OCI-LY7 (cell line): ENCODE measurements around the gene COL1A2. TPM values are rescaled to one million over a fixed set of nuclear protein-coding genes. Genes with fewer than 3 reads are reported as not detected.

Experiments
- BruUV-seq: library from RNA; stranded (reverse); fragments of 400-500 nt; replicated peaks from 2 replicates; lab custom pipeline; 2021; lab: Mats Ljungman, UMichigan
- CTCF ChIA-PET: fragments of 300-600 bp; sonication (Branson Sonifier 250); formaldehyde crosslinking; loops from one replicate; lab custom pipeline; 2022; ENCODE audit warnings: antibody characterized with exemption; ENCODE audit not compliant: unreplicated experiment; lab: Charles Lee
- POLR2A ChIA-PET: fragments of 300-600 bp; sonication (Branson Sonifier 250); formaldehyde crosslinking; loops from one replicate; lab custom pipeline; 2022; ENCODE audit warnings: antibody characterized with exemption; lab: Charles Lee
- DNase-seq: peaks from one replicate; pipeline ENCODE4 v3.0.0-alpha.2; 2015; ENCODE audit warnings: low spot score
- H2AFZ ChIP-seq: fragments of 200-600 bp; sonication (generic), shearing (Covaris generic); 2 replicates; pipeline ENCODE4 v1.6.1; 2014; ENCODE audit warnings: mild to moderate bottlenecking, antibody characterized with exemption, low read length, moderate library complexity
- H3K27ac ChIP-seq: fragments of 200-600 bp; sonication (generic); 2 replicates; pipeline ENCODE4 v1.5.1; 2014; ENCODE audit warnings: mixed run types, low read depth, mild to moderate bottlenecking, moderate library complexity, low read length, inconsistent platforms; ENCODE audit not compliant: poor library complexity, severe bottlenecking
- H3K36me3 ChIP-seq: fragments of 200-600 bp; sonication (generic); 2 replicates; pipeline ENCODE4 v1.6.1; 2014; ENCODE audit warnings: mild to moderate bottlenecking, antibody characterized with exemption, low read length, moderate library complexity, mixed read lengths; ENCODE audit not compliant: insufficient read depth
- H3K4me1 ChIP-seq: fragments of 200-600 bp; sonication (generic); 2 replicates; pipeline ENCODE4 v1.5.1; 2014; ENCODE audit warnings: mild to moderate bottlenecking, low read length; ENCODE audit not compliant: insufficient read depth, poor library complexity, severe bottlenecking
- H3K4me2 ChIP-seq: fragments of 200-600 bp; sonication (generic); 2 replicates; pipeline ENCODE4 v1.6.1; 2014; ENCODE audit warnings: mild to moderate bottlenecking, low read length
- H3K4me3 ChIP-seq: fragments of 200-600 bp; sonication (generic); 2 replicates; pipeline ENCODE4 v1.5.1; 2014; ENCODE audit warnings: mild to moderate bottlenecking, low read depth, low read length; ENCODE audit not compliant: poor library complexity, severe bottlenecking
- H3K79me2 ChIP-seq: fragments of 200-600 bp; sonication (generic); 2 replicates; pipeline ENCODE4 v1.6.1; 2016; ENCODE audit warnings: low read depth, mild to moderate bottlenecking, low read length, moderate library complexity, mixed read lengths; ENCODE audit not compliant: insufficient read depth
- H3K9me2 ChIP-seq: fragments of 200-600 bp; sonication (generic); 2 replicates; pipeline ENCODE4 v1.6.1; 2016; ENCODE audit warnings: mild to moderate bottlenecking, low read length, mixed read lengths; ENCODE audit not compliant: insufficient read depth
- H3K9me3 ChIP-seq: fragments of 200-600 bp; sonication (generic); 2 replicates; pipeline ENCODE4 v1.6.1; 2014; ENCODE audit warnings: mild to moderate bottlenecking, mixed run types, low read length, mixed read lengths
- H4K20me1 ChIP-seq: fragments of 200-600 bp; sonication (generic); 2 replicates; pipeline ENCODE4 v1.6.1; 2014; ENCODE audit warnings: mild to moderate bottlenecking, antibody characterized with exemption, low read length, moderate library complexity, mixed read lengths; ENCODE audit not compliant: insufficient read depth
- EZH2phosphoT487 ChIP-seq: fragments of 200-600 bp; sonication (generic); IDR thresholded peaks from 2 replicates; pipeline ENCODE4 v1.6.1; 2018; ENCODE audit warnings: low read depth, borderline replicate concordance, mild to moderate bottlenecking, mixed run types, antibody characterized with exemption, low read length, moderate library complexity, mixed read lengths
- intact Hi-C: fragments of 100-400 bp; cut with micrococcal nuclease; formaldehyde crosslinking; loops from one replicate; pipeline ENCODE4 v1.10.0; 2022; ENCODE audit not compliant: unreplicated experiment
- total RNA-seq, 2 experiments: library from RNA; depleted of rRNA in 1 of 2; stranded (reverse); fragments of >200 nt in 1 of 2; shearing (Covaris generic) in 1 of 2; gene quantifications; 2 replicates each; pipeline ENCODE4 v1.2.3, GENCODE V29; 2014 to 2022
- TF ChIP-seq, protein P1 (sequence below): fragments of 200-600 bp; sonication (generic); conservative IDR thresholded peaks from 2 replicates; pipeline ENCODE4 v1.5.1; 2014; ENCODE audit warnings: mild to moderate bottlenecking, antibody characterized with exemption, low read length, moderate library complexity, mixed read lengths

COL1A2 gene
- total RNA-seq, 2 experiments from 2014 or later = not detected

GRCh38 chr7:94380264-94380663 is 14.4 kb upstream of the COL1A2 start:
- BruUV-seq = no TSS peak
- TF ChIP-seq, protein P1, sequence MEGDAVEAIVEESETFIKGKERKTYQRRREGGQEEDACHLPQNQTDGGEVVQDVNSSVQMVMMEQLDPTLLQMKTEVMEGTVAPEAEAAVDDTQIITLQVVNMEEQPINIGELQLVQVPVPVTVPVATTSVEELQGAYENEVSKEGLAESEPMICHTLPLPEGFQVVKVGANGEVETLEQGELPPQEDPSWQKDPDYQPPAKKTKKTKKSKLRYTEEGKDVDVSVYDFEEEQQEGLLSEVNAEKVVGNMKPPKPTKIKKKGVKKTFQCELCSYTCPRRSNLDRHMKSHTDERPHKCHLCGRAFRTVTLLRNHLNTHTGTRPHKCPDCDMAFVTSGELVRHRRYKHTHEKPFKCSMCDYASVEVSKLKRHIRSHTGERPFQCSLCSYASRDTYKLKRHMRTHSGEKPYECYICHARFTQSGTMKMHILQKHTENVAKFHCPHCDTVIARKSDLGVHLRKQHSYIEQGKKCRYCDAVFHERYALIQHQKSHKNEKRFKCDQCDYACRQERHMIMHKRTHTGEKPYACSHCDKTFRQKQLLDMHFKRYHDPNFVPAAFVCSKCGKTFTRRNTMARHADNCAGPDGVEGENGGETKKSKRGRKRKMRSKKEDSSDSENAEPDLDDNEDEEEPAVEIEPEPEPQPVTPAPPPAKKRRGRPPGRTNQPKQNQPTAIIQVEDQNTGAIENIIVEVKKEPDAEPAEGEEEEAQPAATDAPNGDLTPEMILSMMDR = no peak
- no peaks in the 10 kb centered on the region for H3K4me1 ChIP-seq

GRCh38 chr7:94382132-94382531 is 12.6 kb upstream of the COL1A2 start:
- TF ChIP-seq, protein P1 = no peak
- no peak for TF ChIP-seq EZH2phosphoT487
- Histone ChIP-seq H3K36me3 (no peaks in the 10 kb centered on the region), H3K27ac (no peak overlapping the region), H3K79me2 (no peaks in the 10 kb centered on the region), H3K4me2 (no peak overlapping the region), H4K20me1 (no peaks in the 10 kb centered on the region), H3K9me3 (no peaks in the 10 kb centered on the region), H3K4me3 (no peak overlapping the region), H2AFZ (no peak overlapping the region), H3K4me1 (no peaks in the 10 kb centered on the region), H3K9me2 (no peaks in the 10 kb centered on the region)
- no TSS peak for BruUV-seq
- no peak for DNase-seq
- intact Hi-C loops = no loop called here
- CTCF ChIA-PET = no interaction called here
- POLR2A ChIA-PET = interaction anchor here (0.8 kb wide), 1 partner anchor 16 kb away, joined by 3 read pairs; no protein-coding TSS in a partner anchor

More at GRCh38 chr7:94380264-94380663, 14.4 kb upstream of the COL1A2 start:
- Histone ChIP-seq H4K20me1 (no peaks in the 10 kb centered on the region), H3K27ac (no peak overlapping the region), H3K9me3 (no peaks in the 10 kb centered on the region), H2AFZ (no peak overlapping the region), H3K9me2 (no peaks in the 10 kb centered on the region), H3K79me2 (no peaks in the 10 kb centered on the region), H3K4me2 (no peak overlapping the region), H3K36me3 (no peaks in the 10 kb centered on the region), H3K4me3 (no peak overlapping the region)
- intact Hi-C loops = no loop called here
- ChIA-PET CTCF (no interaction called here), POLR2A (no interaction called here)
- DNase-seq = no peak

DNA sequence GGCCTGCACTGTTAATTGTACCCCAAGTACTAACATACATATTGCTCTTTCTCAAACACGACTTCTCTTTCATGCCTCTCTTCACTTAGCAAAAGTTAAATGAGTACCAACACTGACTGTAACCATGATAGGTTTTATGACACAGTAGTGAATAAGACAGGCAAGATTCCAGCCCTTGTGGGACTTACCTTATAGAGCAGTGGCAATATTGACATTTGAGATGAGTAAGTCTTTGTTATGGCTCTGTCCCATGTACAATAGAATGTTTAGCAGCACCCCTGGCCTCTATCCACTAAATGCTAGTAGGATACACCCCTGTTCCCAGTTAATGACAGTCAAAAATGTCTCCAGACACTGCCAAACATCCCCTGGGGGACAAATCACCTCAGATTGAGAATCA is 11.9 kb upstream of the COL1A2 start:
- ChIA-PET CTCF (no interaction called here), POLR2A (no interaction called here)
- Histone ChIP-seq H3K4me1 (no peaks in the 10 kb centered on the region), H3K27ac (no peak overlapping the region), H4K20me1 (no peaks in the 10 kb centered on the region), H2AFZ (no peak overlapping the region), H3K4me3 (no peak overlapping the region), H3K79me2 (no peaks in the 10 kb centered on the region), H3K9me3 (no peaks in the 10 kb centered on the region), H3K4me2 (no peak overlapping the region), H3K36me3 (no peaks in the 10 kb centered on the region), H3K9me2 (no peaks in the 10 kb centered on the region)
- intact Hi-C loops = no loop called here
- no peak for TF ChIP-seq EZH2phosphoT487
- TF ChIP-seq, protein P1 = no peak
- BruUV-seq = no TSS peak
- no peak for DNase-seq
